ENCODE data around the gene SPACA7. TPM values are rescaled to one million over a fixed set of nuclear protein-coding genes. Genes with fewer than 3 reads are reported as not detected.

Gene SPACA7
- total RNA-seq, 4 donors from 2014 or later, result not detected

DNA sequence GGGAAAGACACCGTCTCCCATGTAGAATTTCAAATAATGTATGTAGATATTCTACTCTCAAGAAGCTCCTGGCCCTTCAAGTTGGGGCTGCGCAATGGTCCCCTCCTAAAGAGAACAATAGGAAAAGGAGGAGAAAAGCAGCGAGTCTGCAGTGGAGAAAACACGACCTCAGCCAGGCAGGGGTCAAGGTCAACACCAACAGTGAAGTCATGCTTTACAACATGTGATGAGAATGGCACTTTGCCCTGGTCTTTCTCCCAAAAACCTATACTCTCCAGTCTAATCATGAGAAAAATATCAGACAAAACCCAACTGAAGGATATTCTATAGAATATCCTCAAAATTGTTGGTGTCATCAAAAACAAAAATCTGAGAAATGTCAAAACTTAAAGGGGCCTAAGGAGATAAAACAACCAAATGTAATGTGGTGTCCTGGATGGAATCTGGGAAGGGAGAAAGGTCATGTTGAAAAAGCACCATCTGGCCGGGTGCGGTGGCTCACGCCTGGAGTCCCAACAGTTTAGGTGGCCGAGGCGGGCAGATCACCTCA lies 101.0 kb downstream of the SPACA7 start:
- Histone ChIP-seq H3K4me3 (no peak overlapping the region), H3K36me3 (no peaks in the 10 kb centered on the region), H3K9me3 (no peaks in the 10 kb centered on the region), H3K27me3 (no peaks in the 10 kb centered on the region), H3K4me1 (no peaks in the 10 kb centered on the region), H3K27ac (no peak overlapping the region)
- TF ChIP-seq, protein P1, sequence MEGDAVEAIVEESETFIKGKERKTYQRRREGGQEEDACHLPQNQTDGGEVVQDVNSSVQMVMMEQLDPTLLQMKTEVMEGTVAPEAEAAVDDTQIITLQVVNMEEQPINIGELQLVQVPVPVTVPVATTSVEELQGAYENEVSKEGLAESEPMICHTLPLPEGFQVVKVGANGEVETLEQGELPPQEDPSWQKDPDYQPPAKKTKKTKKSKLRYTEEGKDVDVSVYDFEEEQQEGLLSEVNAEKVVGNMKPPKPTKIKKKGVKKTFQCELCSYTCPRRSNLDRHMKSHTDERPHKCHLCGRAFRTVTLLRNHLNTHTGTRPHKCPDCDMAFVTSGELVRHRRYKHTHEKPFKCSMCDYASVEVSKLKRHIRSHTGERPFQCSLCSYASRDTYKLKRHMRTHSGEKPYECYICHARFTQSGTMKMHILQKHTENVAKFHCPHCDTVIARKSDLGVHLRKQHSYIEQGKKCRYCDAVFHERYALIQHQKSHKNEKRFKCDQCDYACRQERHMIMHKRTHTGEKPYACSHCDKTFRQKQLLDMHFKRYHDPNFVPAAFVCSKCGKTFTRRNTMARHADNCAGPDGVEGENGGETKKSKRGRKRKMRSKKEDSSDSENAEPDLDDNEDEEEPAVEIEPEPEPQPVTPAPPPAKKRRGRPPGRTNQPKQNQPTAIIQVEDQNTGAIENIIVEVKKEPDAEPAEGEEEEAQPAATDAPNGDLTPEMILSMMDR (IDR thresholded peaks at IDR 0.05), result no peak
- no peak for TF ChIP-seq POLR2A (IDR thresholded peaks at IDR 0.05)
- DNase-seq, result no peak

GRCh38 chr13:112479389-112479788 lies 103.2 kb downstream of the SPACA7 start:
- TF ChIP-seq, protein P1 (IDR thresholded peaks at IDR 0.05), result no peak
- no peak for TF ChIP-seq POLR2A (IDR thresholded peaks at IDR 0.05)
- no peak overlapping the region for H3K27ac ChIP-seq
- no peaks in the 10 kb centered on the region for H3K4me1 ChIP-seq
- no peaks in the 10 kb centered on the region for H3K36me3 ChIP-seq
- H3K27me3 ChIP-seq, result no peaks in the 10 kb centered on the region
- no peak for DNase-seq
- H3K9me3 ChIP-seq, result no peaks in the 10 kb centered on the region
- H3K4me3 ChIP-seq, result no peak overlapping the region

DNA sequence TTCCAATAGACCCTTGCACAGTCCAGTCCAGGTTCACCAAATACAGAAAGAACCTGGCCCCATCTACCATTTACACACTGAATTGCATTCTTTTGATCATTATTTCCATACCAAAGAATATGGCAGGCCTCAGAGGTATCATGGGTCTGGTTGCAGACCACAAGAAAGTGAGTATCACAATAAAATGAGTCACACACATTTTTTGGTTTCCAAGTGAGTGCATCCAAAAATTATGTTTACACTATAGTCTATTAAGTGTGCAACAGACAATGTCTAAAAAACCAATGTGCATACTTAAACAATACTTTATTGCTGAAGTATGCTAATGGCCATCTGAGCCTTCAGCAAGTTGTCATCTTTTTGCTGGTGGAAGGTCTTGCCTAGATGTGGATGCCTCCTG lies 105.3 kb downstream of the SPACA7 start:
- H3K9me3 ChIP-seq, result no peaks in the 10 kb centered on the region
- TF ChIP-seq POLR2A (IDR thresholded peaks at IDR 0.05), result no peak
- TF ChIP-seq, protein P1 (IDR thresholded peaks at IDR 0.05), result no peak
- no peaks in the 10 kb centered on the region for H3K4me1 ChIP-seq

DNA sequence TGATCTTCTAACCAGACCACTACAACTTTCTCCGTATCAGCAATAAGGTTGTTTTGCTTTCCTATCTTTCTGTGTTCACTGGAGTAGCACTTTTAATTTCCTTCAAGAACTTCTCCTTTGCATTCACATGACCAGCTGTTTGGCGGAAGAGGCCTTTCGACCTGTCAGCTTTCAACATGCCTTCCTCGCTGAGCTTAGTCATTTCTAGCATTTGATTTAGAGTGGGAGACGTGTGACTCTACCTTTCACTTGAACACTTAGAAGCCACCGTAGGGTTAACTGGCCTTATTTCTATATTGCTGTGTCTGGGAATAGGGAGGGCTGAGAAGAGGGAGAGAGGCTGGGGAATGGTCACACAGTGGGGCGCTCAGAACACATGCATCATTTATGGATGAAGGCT lies 107.1 kb downstream of the SPACA7 start:
- TF ChIP-seq, protein P1 (IDR thresholded peaks at IDR 0.05), result no peak
- no peak for TF ChIP-seq POLR2A (IDR thresholded peaks at IDR 0.05)
- no peak for DNase-seq
- no peaks in the 10 kb centered on the region for H3K4me1 ChIP-seq
- no peak overlapping the region for H3K4me3 ChIP-seq
- peaks cover 0 to 19% (median 0%) of the 10 kb centered on the region in 3 donors for H3K36me3 ChIP-seq
- no peak overlapping the region for H3K27ac ChIP-seq
- no peaks in the 10 kb centered on the region for H3K27me3 ChIP-seq
- no peaks in the 10 kb centered on the region for H3K9me3 ChIP-seq

More for the DNA sequence above, 105.3 kb downstream of the SPACA7 start:
- no peak overlapping the region for H3K4me3 ChIP-seq
- H3K27ac ChIP-seq, result no peak overlapping the region
- H3K36me3 ChIP-seq, result peaks cover 0 to 11% (median 0%) of the 10 kb centered on the region in 3 donors
- no peaks in the 10 kb centered on the region for H3K27me3 ChIP-seq
- no peak for DNase-seq

Other genes starting within 250 kb of the SPACA7 start
- gene TUBGCP3, start 211.8 kb downstream of the SPACA7 start, total RNA-seq, result 10 to 100 TPM; 32.2 to 75.9 (median 43.6) TPM